HG03571 (cell line): ENCODE data around the gene STAT3.
"Not testable (repeated sequence)": the region's sequence is repeated elsewhere in the genome, so short reads cannot be mapped to it uniquely, and the experiment has no call there.

Source experiments
- ATAC-seq: cut with Tn5 transposase; IDR thresholded peaks from one replicate; pipeline ENCODE4 v1.9.1; 2021; ENCODE audit not compliant: unreplicated experiment

Gene STAT3

GRCh38 chr17:42303694-42304093 is 84.5 kb downstream of the STAT3 start:
- no peak for ATAC-seq

GRCh38 chr17:42301022-42301421 is 87.2 kb downstream of the STAT3 start:
- ATAC-seq, result no peak

GRCh38 chr17:42299913-42300312 is 88.3 kb downstream of the STAT3 start:
- not testable (repeated sequence) for ATAC-seq

- not testable (repeated sequence) for ATAC-seq
Observed at GRCh38 chr17:42299361-42299760, 88.9 kb downstream of the STAT3 start.

GRCh38 chr17:42297775-42298174 is 90.5 kb downstream of the STAT3 start:
- ATAC-seq, result not testable (repeated sequence)

GRCh38 chr17:42296012-42296411 is 92.2 kb downstream of the STAT3 start:
- no peak for ATAC-seq

GRCh38 chr17:42294469-42295398 is 93.5 kb downstream of the STAT3 start:
- ATAC-seq, result no peak

- no peak for ATAC-seq
Observed at GRCh38 chr17:42291129-42291528, 97.1 kb downstream of the STAT3 start.

- ATAC-seq, result no peak
Observed at GRCh38 chr17:42290577-42290976, 97.7 kb downstream of the STAT3 start.

- no peak for ATAC-seq
Observed at GRCh38 chr17:42289611-42290181, 98.5 kb downstream of the STAT3 start.

- ATAC-seq, result no peak
Observed at GRCh38 chr17:42288803-42289610, 99.2 kb downstream of the STAT3 start.

GRCh38 chr17:42287977-42288802 is 100.1 kb downstream of the STAT3 start, which contains the start of gene STAT5A:
Gene STAT5A (plus strand): TSS chr17:42288498. CDS start chr17:42289412, 914 bp downstream.
- ATAC-seq, result no peak

GRCh38 chr17:42287305-42287976 is 100.8 kb downstream of the STAT3 start:
- ATAC-seq, result no peak

GRCh38 chr17:42286411-42287221 is 101.6 kb downstream of the STAT3 start:
- ATAC-seq, result no peak

GRCh38 chr17:42285346-42286050 is 102.7 kb downstream of the STAT3 start:
- no peak for ATAC-seq

- ATAC-seq, result no peak
Observed at GRCh38 chr17:42284566-42284965, 103.7 kb downstream of the STAT3 start.

GRCh38 chr17:42284024-42284369 is 104.2 kb downstream of the STAT3 start:
- ATAC-seq, result no peak

- no peak for ATAC-seq
Observed at GRCh38 chr17:42283241-42284023, 104.8 kb downstream of the STAT3 start.
